Right lobe of liver (tissue), 6 donors: ENCODE results near the gene ELK3. TPM values are rescaled to one million over a fixed set of nuclear protein-coding genes. Genes with fewer than 3 reads are reported as not detected.

Source experiments
- ATAC-seq, 4 donors: fragments of 200-7000 bp; cut with Tn5 transposase; one replicate each; pipeline ENCODE4 v1.9.1; 2020; ENCODE audit warnings: mild to moderate bottlenecking in 4 of 4, moderate library complexity in 4 of 4
- DNase-seq, 3 donors: peaks; one replicate each; pipeline ENCODE4 v3.0.0-alpha.2; 2020
- H3K27ac ChIP-seq, 3 donors: fragments of 200-600 bp; one replicate each; pipeline ENCODE4 v1.8.0; 2022
- H3K27me3 ChIP-seq, 2 donors: fragments of 200-600 bp; one replicate each; pipeline ENCODE4 v1.8.0; 2022
- H3K36me3 ChIP-seq, 4 donors: fragments of 200-600 bp; sonication (generic) in 1 of 4; one replicate each; pipeline versions ENCODE4 v1.5.1 to v1.8.0; 2017 to 2022; ENCODE audit warnings: control low read depth in 1 of 4
- H3K4me1 ChIP-seq, 4 donors: fragments of 200-600 bp; sonication (generic) in 1 of 4; one replicate each; pipeline versions ENCODE4 v1.5.1 to v1.8.0; 2017 to 2022; ENCODE audit warnings: control low read depth in 1 of 4
- H3K4me3 ChIP-seq, 3 donors: fragments of 200-600 bp; one replicate each; pipeline ENCODE4 v1.8.0; 2022
- H3K9me3 ChIP-seq, 4 donors: fragments of 200-600 bp; sonication (generic) in 1 of 4; one replicate each; pipeline versions ENCODE4 v1.5.1 to v1.8.0; 2017 to 2022; ENCODE audit warnings: control low read depth in 1 of 4
- POLR2A ChIP-seq: fragments of 450-650 bp; IDR thresholded peaks from one replicate; pipeline ENCODE4 v1.6.1; 2017; ENCODE audit warnings: antibody characterized with exemption, mild to moderate bottlenecking
- WGBS: methylation state at CpG from one replicate; pipeline ENCODE4 v1.1.6; 2018; ENCODE audit warnings: low coverage, low lambda C conversion rate; ENCODE audit not compliant: insufficient coverage; ENCODE audit errors: missing lambda C conversion rate; 5-methylcytosine and 5-hydroxymethylcytosine counted together
- intact Hi-C, 2 donors: fragments of 100-400 bp; cut with DNase I; formaldehyde crosslinking; loops; one replicate each; pipeline versions ENCODE4 v1.11.2 to v1.14.1; 2022
- total RNA-seq, 6 experiments: library from RNA; depleted of rRNA in 2 of 6; stranded (reverse); fragments of >200 nt in 2 of 6; fragmentation: NEBNext Ultra II Directional in 3 of 6; extraction: Animal tissue kit (Norgen Biotek cat#: 25700) in 3 of 6; gene quantifications; one replicate each; pipeline versions ENCODE4 v1.1.0 to v1.2.4, GENCODE V29; 2016 to 2023
- TF ChIP-seq, protein P1 (sequence below), 4 donors: fragments of 200-600 bp in 3 of 4; fragments of 450-650 bp in 1 of 4; IDR thresholded peaks; one replicate each; pipeline versions ENCODE4 v1.5.1 to v1.8.0; 2016 to 2022; ENCODE audit warnings: antibody characterized with exemption in 4 of 4, mild to moderate bottlenecking in 2 of 4
- donor health status: DM: no; HTN: yes; CAD: no.
- donor health status: DM: no; HTN: no; CAD: no.
- donor health status: DM: no; HTN: no; CAD: no.
- donor health status: DM: no; HTN: yes; CAD: no.
- donor health status: DM: no; HTN: yes; CAD: no.

Gene ELK3
- total RNA-seq, 6 experiments from 2014 or later, result 5.3 to 11.2 (median 5.8) TPM

DNA sequence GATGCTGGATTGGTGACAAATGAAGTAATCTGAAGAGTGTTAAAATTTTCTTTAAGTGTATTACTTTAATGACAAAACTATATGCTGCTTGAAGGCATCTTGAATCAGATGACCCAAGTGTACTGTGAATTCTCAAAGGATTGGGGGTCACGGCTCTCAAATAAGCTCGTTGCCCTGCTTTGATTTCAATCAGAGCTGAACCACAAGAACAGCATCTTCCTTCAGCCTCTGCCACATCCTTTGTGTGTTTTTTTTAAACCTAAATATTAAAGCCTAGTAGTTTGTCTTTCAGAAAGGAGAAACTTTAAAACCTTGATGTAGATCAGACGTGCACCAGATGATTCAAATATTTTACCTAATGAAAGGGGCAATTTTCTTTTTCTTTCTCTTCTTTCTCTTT lies 11.7 kb downstream of the ELK3 start:
- Histone ChIP-seq H3K4me1 (no peaks in the 10 kb centered on the region), H3K36me3 (no peaks in the 10 kb centered on the region), H3K27me3 (no peaks in the 10 kb centered on the region), H3K27ac (no peak overlapping the region), H3K9me3 (no peaks in the 10 kb centered on the region), H3K4me3 (no peak overlapping the region)
- 49% methylated on average over 3 of the region's 3 CpGs for WGBS
- no peak for TF ChIP-seq POLR2A
- TF ChIP-seq, protein P1, sequence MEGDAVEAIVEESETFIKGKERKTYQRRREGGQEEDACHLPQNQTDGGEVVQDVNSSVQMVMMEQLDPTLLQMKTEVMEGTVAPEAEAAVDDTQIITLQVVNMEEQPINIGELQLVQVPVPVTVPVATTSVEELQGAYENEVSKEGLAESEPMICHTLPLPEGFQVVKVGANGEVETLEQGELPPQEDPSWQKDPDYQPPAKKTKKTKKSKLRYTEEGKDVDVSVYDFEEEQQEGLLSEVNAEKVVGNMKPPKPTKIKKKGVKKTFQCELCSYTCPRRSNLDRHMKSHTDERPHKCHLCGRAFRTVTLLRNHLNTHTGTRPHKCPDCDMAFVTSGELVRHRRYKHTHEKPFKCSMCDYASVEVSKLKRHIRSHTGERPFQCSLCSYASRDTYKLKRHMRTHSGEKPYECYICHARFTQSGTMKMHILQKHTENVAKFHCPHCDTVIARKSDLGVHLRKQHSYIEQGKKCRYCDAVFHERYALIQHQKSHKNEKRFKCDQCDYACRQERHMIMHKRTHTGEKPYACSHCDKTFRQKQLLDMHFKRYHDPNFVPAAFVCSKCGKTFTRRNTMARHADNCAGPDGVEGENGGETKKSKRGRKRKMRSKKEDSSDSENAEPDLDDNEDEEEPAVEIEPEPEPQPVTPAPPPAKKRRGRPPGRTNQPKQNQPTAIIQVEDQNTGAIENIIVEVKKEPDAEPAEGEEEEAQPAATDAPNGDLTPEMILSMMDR (IDR thresholded peaks at IDR 0.05), result no peak
- ATAC-seq, result no peak
- no peak for DNase-seq
- intact Hi-C loops, result loop anchor here in 1 of 2 donors (10.0 kb wide), 1 partner anchor 141 kb away; no protein-coding TSS in a partner anchor

DNA sequence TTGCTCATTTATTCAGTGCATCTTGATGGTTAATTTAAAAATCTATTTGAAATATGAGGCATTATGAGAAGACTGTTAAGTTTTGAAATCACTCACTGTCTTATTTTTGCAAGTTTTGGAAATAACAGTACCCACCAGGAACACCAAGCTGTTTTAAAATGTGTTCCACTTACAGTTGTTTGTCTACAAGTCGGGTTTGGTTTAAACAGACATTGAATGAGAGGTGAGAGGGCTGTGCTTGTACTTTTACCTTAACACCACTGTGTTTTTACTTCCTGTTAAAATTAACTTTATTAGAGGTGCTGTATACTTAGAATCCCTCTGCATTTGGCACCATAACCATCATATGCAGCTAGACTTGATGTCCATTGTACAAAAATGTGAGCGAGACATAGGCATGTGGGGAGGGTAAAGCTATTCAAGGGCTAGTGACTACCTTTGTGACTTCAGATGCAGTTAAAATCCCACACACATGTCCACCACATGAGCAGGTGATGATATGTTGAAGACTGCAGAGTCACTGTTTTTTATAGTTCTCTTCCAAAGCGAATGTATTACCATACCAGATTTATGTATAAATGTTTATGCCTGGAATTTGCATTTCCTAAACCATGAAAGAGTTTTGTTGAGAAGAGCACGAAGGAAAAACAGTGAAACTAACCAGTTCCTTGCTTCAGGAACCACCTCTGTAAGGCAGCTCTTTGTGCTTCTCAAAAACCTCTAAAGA lies 12.9 kb downstream of the ELK3 start:
- ATAC-seq (no peak), DNase-seq (no peak)
- H3K4me1 ChIP-seq, result no peaks in the 10 kb centered on the region
- no peaks in the 10 kb centered on the region for H3K36me3 ChIP-seq
- intact Hi-C loops, result loop anchor here in 1 of 2 donors (10.0 kb wide), 1 partner anchor 142 kb away; no protein-coding TSS in a partner anchor
- no peaks in the 10 kb centered on the region for H3K9me3 ChIP-seq
- H3K4me3 ChIP-seq, result no peak overlapping the region
- TF ChIP-seq, protein P1 (IDR thresholded peaks at IDR 0.05), result no peak
- TF ChIP-seq POLR2A, result no peak
- H3K27ac ChIP-seq, result no peak overlapping the region
- 58% methylated on average over 4 of the region's 4 CpGs for WGBS
- H3K27me3 ChIP-seq, result no peaks in the 10 kb centered on the region

GRCh38 chr12:96208346-96208745 lies 14.2 kb downstream of the ELK3 start:
- DNase-seq, result no peak
- H3K27me3 ChIP-seq, result no peaks in the 10 kb centered on the region
- no peaks in the 10 kb centered on the region for H3K9me3 ChIP-seq
- TF ChIP-seq, protein P1 (IDR thresholded peaks at IDR 0.05), result no peak
- TF ChIP-seq POLR2A, result no peak
- no peak overlapping the region for H3K4me3 ChIP-seq
- no peak overlapping the region for H3K27ac ChIP-seq
- H3K36me3 ChIP-seq, result no peaks in the 10 kb centered on the region
- peak in 1 of 4 donors; percentile 14 for ATAC-seq
- intact Hi-C loops, result loop anchor here in 1 of 2 donors (10.0 kb wide), 1 partner anchor 144 kb away; no protein-coding TSS in a partner anchor
- WGBS, result 36% methylated on average over 2 of the region's 2 CpGs
- no peaks in the 10 kb centered on the region for H3K4me1 ChIP-seq

GRCh38 chr12:96208801-96209549 lies 14.8 kb downstream of the ELK3 start:
- Histone ChIP-seq H3K4me3 (no peak overlapping the region), H3K9me3 (no peaks in the 10 kb centered on the region), H3K4me1 (no peaks in the 10 kb centered on the region), H3K27ac (no peak overlapping the region), H3K27me3 (no peaks in the 10 kb centered on the region), H3K36me3 (no peaks in the 10 kb centered on the region)
- 42% methylated on average over 7 of the region's 10 CpGs for WGBS
- TF ChIP-seq, protein P1 (IDR thresholded peaks at IDR 0.05), result peak in 1 of 4 donors; percentile 6
- no peak for TF ChIP-seq POLR2A
- ATAC-seq, result peak; percentile 28 to 71 (median 50)
- intact Hi-C loops, result loop anchor here in 1 of 2 donors (10.0 kb wide), 1 partner anchor 144 kb away; no protein-coding TSS in a partner anchor
- DNase-seq, result no peak
